Neuronal stem cell (in vitro differentiated cells): Measurements from ENCODE around the gene DDX23. TPM values are rescaled to one million over a fixed set of nuclear protein-coding genes. Genes with fewer than 3 reads are reported as not detected.

Experiments used
- DNase-seq: peaks from one replicate; pipeline ENCODE4 v3.0.0-alpha.2; 2013; ENCODE audit warnings: low spot score
- H2AFZ ChIP-seq: one replicate; pipeline ENCODE4 v1.6.1; 2013; ENCODE audit warnings: mild to moderate bottlenecking, low read length, inconsistent platforms
- H2AK5ac ChIP-seq: 2 replicates; pipeline ENCODE4 v1.6.1; 2013; ENCODE audit warnings: low read depth, mild to moderate bottlenecking, inconsistent platforms, low read length, moderate library complexity, mixed read lengths
- H2BK120ac ChIP-seq: 2 replicates; pipeline ENCODE4 v1.6.1; 2013; ENCODE audit warnings: low read depth, mild to moderate bottlenecking, inconsistent platforms, low read length, moderate library complexity, mixed read lengths
- H2BK12ac ChIP-seq: one replicate; pipeline ENCODE4 v1.6.1; 2013; ENCODE audit warnings: low read length, inconsistent platforms
- H2BK15ac ChIP-seq: 2 replicates; pipeline ENCODE4 v1.6.1; 2013; ENCODE audit warnings: mild to moderate bottlenecking, low read length, inconsistent platforms, mixed read lengths
- H2BK5ac ChIP-seq: one replicate; pipeline ENCODE4 v1.6.1; 2013; ENCODE audit warnings: inconsistent platforms, mild to moderate bottlenecking, low read length, moderate library complexity
- H3K14ac ChIP-seq: one replicate; pipeline ENCODE4 v1.6.1; 2013; ENCODE audit warnings: low read length, inconsistent platforms
- H3K18ac ChIP-seq: 2 replicates; pipeline ENCODE4 v1.6.1; 2013; ENCODE audit warnings: low read length, inconsistent platforms
- H3K23ac ChIP-seq: 2 replicates; pipeline ENCODE4 v1.6.1; 2013; ENCODE audit warnings: low read depth, mild to moderate bottlenecking, mixed read lengths, low read length, inconsistent platforms; ENCODE audit not compliant: poor library complexity
- H3K27ac ChIP-seq: replicated peaks from 3 replicates; pipeline ENCODE4 v1.5.1; 2013; ENCODE audit warnings: low read length, inconsistent platforms
- H3K27me3 ChIP-seq, 3 experiments: 2 replicates each; pipeline ENCODE4 v1.6.1; 2013; ENCODE audit warnings: low read length in 3 of 3, mild to moderate bottlenecking in 2 of 3, inconsistent platforms in 1 of 3, low read depth in 1 of 3, mixed read lengths in 1 of 3, moderate library complexity in 1 of 3; ENCODE audit not compliant: control insufficient read depth in 3 of 3, insufficient read depth in 3 of 3
- H3K36me3 ChIP-seq, 2 donors: replicated peaks in 1 of 2; 2 replicates each; pipeline ENCODE4 v1.6.1; 2013; ENCODE audit warnings: low read length in 2 of 2; ENCODE audit not compliant: control insufficient read depth in 2 of 2, insufficient read depth in 2 of 2
- H3K4ac ChIP-seq: 2 replicates; pipeline ENCODE4 v1.6.1; 2013; ENCODE audit warnings: inconsistent platforms, mild to moderate bottlenecking, low read length, moderate library complexity
- H3K4me1 ChIP-seq, 2 donors: 1 replicate in 1 of 2; 2 replicates in 1 of 2; pipeline ENCODE4 v1.6.1; 2013; ENCODE audit warnings: low read length in 2 of 2, low read depth in 1 of 2; ENCODE audit not compliant: control insufficient read depth in 2 of 2, insufficient read depth in 1 of 2
- H3K4me2 ChIP-seq: one replicate; pipeline ENCODE4 v1.6.1; 2013; ENCODE audit warnings: mild to moderate bottlenecking, low read length, inconsistent platforms; ENCODE audit not compliant: insufficient read depth, poor library complexity, severe bottlenecking
- H3K4me3 ChIP-seq, 2 donors: 2 replicates each; pipeline ENCODE4 v1.5.1; 2013; ENCODE audit warnings: low read length in 2 of 2, mild to moderate bottlenecking in 2 of 2, inconsistent platforms in 1 of 2, moderate library complexity in 1 of 2
- H3K79me1 ChIP-seq: one replicate; pipeline ENCODE4 v1.6.1; 2013; ENCODE audit warnings: low read depth, mild to moderate bottlenecking, inconsistent platforms, low read length, moderate library complexity
- H3K9ac ChIP-seq: one replicate; pipeline ENCODE4 v1.6.1; 2013; ENCODE audit warnings: mild to moderate bottlenecking, low read depth, low read length, inconsistent platforms; ENCODE audit not compliant: poor library complexity
- H3K9me3 ChIP-seq, 2 donors: replicated peaks in 1 of 2; 2 replicates each; pipeline versions ENCODE3 to v1.6.1; 2013; ENCODE audit warnings: low read length in 2 of 2, mild to moderate bottlenecking in 2 of 2, inconsistent platforms in 1 of 2, low read depth in 1 of 2, mixed read lengths in 1 of 2, moderate library complexity in 1 of 2; ENCODE audit not compliant: control insufficient read depth in 2 of 2, insufficient read depth in 1 of 2
- H4K8ac ChIP-seq: one replicate; pipeline ENCODE4 v1.6.1; 2013; ENCODE audit warnings: low read depth, mild to moderate bottlenecking, inconsistent platforms, low read length, moderate library complexity
- H4K91ac ChIP-seq: one replicate; pipeline ENCODE4 v1.6.1; 2013; ENCODE audit warnings: low read length, low read depth, mild to moderate bottlenecking, inconsistent platforms; ENCODE audit not compliant: poor library complexity
- WGBS, 2 donors: extraction: QIAGEN DNeasy Blood & Tissue Kit; methylation state at CpG; one replicate each; pipeline ENCODE4 v1.1.7; 2013; ENCODE audit warnings: missing lambda C conversion rate in 2 of 2, mixed read lengths in 1 of 2; ENCODE audit not compliant: insufficient read length in 2 of 2, insufficient replicate concordance in 1 of 2; ENCODE audit errors: extremely low coverage in 2 of 2; 5-methylcytosine and 5-hydroxymethylcytosine counted together
- polyA plus RNA-seq, 2 experiments: library from polyadenylated mRNA; stranded (reverse); fragments of 200-250 nt; gene quantifications; one replicate each; pipeline ENCODE4 v1.2.3, GENCODE V29; 2013

Gene DDX23
- 60.8 TPM for polyA plus RNA-seq (2013, experiment 1 of 2)
- polyA plus RNA-seq (2013, experiment 2 of 2): 59.3 TPM

DNA sequence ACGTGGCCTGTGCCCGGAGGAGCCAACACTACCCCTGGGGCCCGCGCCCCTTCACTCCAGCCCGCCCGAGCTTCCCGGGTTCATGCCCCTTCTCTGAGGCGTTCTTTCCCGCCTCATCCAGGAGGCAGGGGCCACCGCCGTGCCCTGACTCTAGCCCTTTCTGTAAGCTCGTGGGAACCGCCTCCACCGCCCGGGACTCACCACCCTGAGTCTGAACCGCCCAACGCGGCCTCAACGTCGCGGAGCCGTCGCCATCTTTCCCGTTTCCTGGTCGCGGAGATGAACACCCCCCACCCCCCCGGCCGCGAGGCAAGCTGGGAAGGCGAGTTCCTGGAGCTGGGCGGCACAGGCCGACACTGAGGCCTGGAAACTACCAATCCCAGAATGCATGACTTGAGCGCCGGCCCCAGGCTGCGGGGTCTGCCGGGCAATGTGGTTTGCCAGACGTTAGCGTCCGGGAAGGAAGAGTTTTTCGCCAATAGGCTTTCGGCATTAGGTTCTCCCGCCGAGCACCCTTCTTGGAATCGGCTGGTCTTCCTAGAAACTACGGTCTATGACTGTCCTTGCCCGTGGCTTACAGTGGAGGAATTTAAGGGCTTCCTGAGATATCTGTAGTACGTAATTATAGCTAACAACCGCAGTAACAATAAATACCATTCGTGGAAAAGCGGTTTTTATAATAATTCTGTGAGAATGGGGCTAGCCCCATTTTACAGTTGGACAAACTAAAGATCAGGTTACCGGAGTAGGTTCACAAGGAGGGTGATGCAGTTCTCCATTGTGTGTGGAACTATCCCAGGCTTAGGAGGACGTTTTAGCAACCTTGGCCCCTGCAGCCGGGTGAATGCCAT lies at the start of gene DDX23:
TSS of gene DDX23 (minus strand) at position 281 of the 851 bp plus-strand sequence. CDS start 6,381 bp downstream, outside the sequence.
- H2BK15ac ChIP-seq: no peak within 1 kb of the TSS

GRCh38 chr12:48901278-48901677 lies 49.3 kb upstream of the DDX23 start:
- DNase-seq: no peak
- no peak overlapping the region for H2BK12ac ChIP-seq
- whole genome bisulfite sequencing, 2 donors: no CpG with 5 or more reads among the region's 2 CpGs

More for the DNA sequence above, at the start of gene DDX23:
- peak within 1 kb of the TSS; percentile 56 for H3K27ac ChIP-seq
- H2BK12ac ChIP-seq: no peak within 1 kb of the TSS
- peak within 1 kb of the TSS; percentile 69 for H3K4me2 ChIP-seq
- H2BK120ac ChIP-seq: no peak within 1 kb of the TSS
- no peak within 1 kb of the TSS for H4K91ac ChIP-seq
- H3K9me3 ChIP-seq: no peaks in the 10 kb centered on the region
- peaks cover 6% of the 10 kb centered on the region for H3K79me1 ChIP-seq
- no CpG with 5 or more reads among the region's 53 CpGs for WGBS, 2 donors
- no peak within 1 kb of the TSS for H3K14ac ChIP-seq
- H2BK5ac ChIP-seq: peak within 1 kb of the TSS; percentile 43
- H3K4me1 ChIP-seq: peaks cover 6 to 13% of the 10 kb centered on the region in 2 donors
- peak within 1 kb of the TSS; percentile 93 for H3K9ac ChIP-seq
- no peak within 1 kb of the TSS for H3K4ac ChIP-seq
- H3K23ac ChIP-seq: peak within 1 kb of the TSS; percentile 26
- peak within 1 kb of the TSS; percentile 82 for H2AFZ ChIP-seq
- peak within 1 kb of the TSS; percentile 84 for H3K18ac ChIP-seq
- DNase-seq: peak; percentile 94
- H3K4me3 ChIP-seq: peak within 1 kb of the TSS; percentile 98 to 99
- no peak within 1 kb of the TSS for H4K8ac ChIP-seq
- H3K36me3 ChIP-seq: peaks cover 2 to 33% of the 10 kb centered on the region in 2 donors
- H3K27me3 ChIP-seq: no peaks in the 10 kb centered on the region
- peak within 1 kb of the TSS; percentile 41 for H2AK5ac ChIP-seq

GRCh38 chr12:48899651-48900050 lies 47.7 kb upstream of the DDX23 start:
- Histone ChIP-seq H3K23ac (no peak overlapping the region), H2BK15ac (no peak overlapping the region), H3K9me3 (no peaks in the 10 kb centered on the region), H3K9ac (no peak overlapping the region), H3K27me3 (peaks cover 0 to 4% (median 0%) of the 10 kb centered on the region in 3 experiments), H4K91ac (no peak overlapping the region), H3K36me3 (no peaks in the 10 kb centered on the region), H3K18ac (no peak overlapping the region), H3K79me1 (no peaks in the 10 kb centered on the region), H3K4me2 (no peak overlapping the region), H2AFZ (no peak overlapping the region), H3K4me1 (peaks cover 0 to 2% of the 10 kb centered on the region in 2 donors), H2BK12ac (no peak overlapping the region), H4K8ac (no peak overlapping the region), H3K14ac (no peak overlapping the region), H2BK120ac (no peak overlapping the region), H2AK5ac (no peak overlapping the region), H3K4me3 (no peak overlapping the region), H2BK5ac (no peak overlapping the region), H3K27ac (no peak overlapping the region), H3K4ac (no peak overlapping the region)
- DNase-seq: no peak
- no CpG with 5 or more reads among the region's 2 CpGs for WGBS, 2 donors

More at GRCh38 chr12:48901278-48901677, 49.3 kb upstream of the DDX23 start:
- Histone ChIP-seq H3K14ac (no peak overlapping the region), H3K9me3 (no peaks in the 10 kb centered on the region), H3K23ac (no peak overlapping the region), H3K27me3 (peaks cover 0 to 4% (median 0%) of the 10 kb centered on the region in 3 experiments), H4K8ac (no peak overlapping the region), H4K91ac (no peak overlapping the region), H3K4ac (no peak overlapping the region), H3K79me1 (no peaks in the 10 kb centered on the region), H3K36me3 (no peaks in the 10 kb centered on the region), H3K4me3 (no peak overlapping the region), H3K4me2 (no peak overlapping the region), H3K4me1 (peaks cover 0 to 2% of the 10 kb centered on the region in 2 donors), H2BK15ac (no peak overlapping the region), H3K27ac (no peak overlapping the region), H3K9ac (no peak overlapping the region), H3K18ac (no peak overlapping the region), H2BK120ac (no peak overlapping the region), H2AK5ac (no peak overlapping the region), H2BK5ac (no peak overlapping the region), H2AFZ (no peak overlapping the region)

- Histone ChIP-seq H4K8ac (no peak overlapping the region), H2AFZ (no peak overlapping the region), H3K27ac (no peak overlapping the region), H3K36me3 (no peaks in the 10 kb centered on the region), H3K4ac (no peak overlapping the region), H3K18ac (no peak overlapping the region), H3K9me3 (no peaks in the 10 kb centered on the region), H3K4me2 (no peak overlapping the region), H3K79me1 (no peaks in the 10 kb centered on the region), H4K91ac (no peak overlapping the region), H2BK12ac (no peak overlapping the region), H3K14ac (no peak overlapping the region), H2AK5ac (no peak overlapping the region), H2BK5ac (no peak overlapping the region), H3K4me3 (no peak overlapping the region), H2BK120ac (no peak overlapping the region), H3K27me3 (no peaks in the 10 kb centered on the region), H3K9ac (no peak overlapping the region), H3K23ac (no peak overlapping the region), H3K4me1 (peaks cover 7 to 8% of the 10 kb centered on the region in 2 donors), H2BK15ac (no peak overlapping the region)
- WGBS, 2 donors: no CpG with 5 or more reads among the region's 1 CpG
- DNase-seq: no peak
These were observed 42.3 kb upstream of the DDX23 start for GRCh38 chr12:48894271-48894670.
